ENCODE results near the gene TMEM154. TPM values are rescaled to one million over a fixed set of nuclear protein-coding genes. Genes with fewer than 3 reads are reported as not detected.

TMEM154 gene
- polyA plus RNA-seq, 1 donor from 2014 or later, result not detected

- no peaks in the 10 kb centered on the region for H3K9me2 ChIP-seq (ENCODE audit: insufficient read depth, low read length)
- no peaks in the 10 kb centered on the region for H3K27me3 ChIP-seq (ENCODE audit: insufficient read depth, low read depth, low read length)
- H3K9me3 ChIP-seq (ENCODE audit: low read length), result no peaks in the 10 kb centered on the region
- no peak overlapping the region for H3K9ac ChIP-seq (ENCODE audit: low read length)
- no peaks in the 10 kb centered on the region for H3K36me3 ChIP-seq (ENCODE audit: insufficient read depth, low read length)
- H4K20me1 ChIP-seq (ENCODE audit: insufficient read depth), result no peaks in the 10 kb centered on the region
- TF ChIP-seq EZH2 (IDR thresholded peaks at IDR 0.05; ENCODE audit: borderline replicate concordance, insufficient read depth, low read length, poor library complexity, severe bottlenecking) (no peak), EP300 (conservative IDR thresholded peaks at IDR 0.05; ENCODE audit: poor library complexity, severe bottlenecking) (no peak), MXI1 (conservative IDR thresholded peaks at IDR 0.05; ENCODE audit: poor library complexity, severe bottlenecking) (no peak), POLR2AphosphoS5 (IDR thresholded peaks at IDR 0.05) (no peak), REST (IDR thresholded peaks at IDR 0.05; ENCODE audit: borderline replicate concordance) (no peak), TAF1 (IDR thresholded peaks at IDR 0.05; ENCODE audit: low read depth) (no peak), RAD21 (conservative IDR thresholded peaks at IDR 0.05) (no peak), SMC3 (conservative IDR thresholded peaks at IDR 0.05; ENCODE audit: poor library complexity) (no peak)
- no peak overlapping the region for H3K27ac ChIP-seq (ENCODE audit: low read length)
- H3K4me3 ChIP-seq (ENCODE audit: low read length), result no peak overlapping the region
- H2AFZ ChIP-seq (ENCODE audit: low read depth, low read length), result no peak overlapping the region
- H3F3A ChIP-seq (ENCODE audit: insufficient read depth, low read length, poor library complexity, severe bottlenecking), result no peaks in the 10 kb centered on the region
- H3K79me2 ChIP-seq (replicated peaks; ENCODE audit: insufficient read depth, low read length), result no peaks in the 10 kb centered on the region
- H3K4me2 ChIP-seq (ENCODE audit: low read length), result no peak overlapping the region
Measured at GRCh38 chr4:152571296-152571695, 108.5 kb downstream of the TMEM154 start.

Other genes starting within 250 kb of the TMEM154 start
- 51.0 and 55.7 TPM in 2 replicates for gene FBXW7, start 143.9 kb downstream of the TMEM154 start, polyA plus RNA-seq
- gene TIGD4, start 99.7 kb upstream of the TMEM154 start, polyA plus RNA-seq, result 3.3 and 4.1 TPM in 2 replicates
- 30.3 and 35.1 TPM in 2 replicates for gene ARFIP1, start 100.0 kb upstream of the TMEM154 start, polyA plus RNA-seq